Ishikawa (cell line): ENCODE measurements around the gene CYB561D1.

ENCODE experiments used
- CEBPB ChIP-seq: IDR thresholded peaks from 2 replicates; pipeline ENCODE4 v1.6.1; 2012
- CREB1 ChIP-seq: IDR thresholded peaks from 2 replicates; pipeline ENCODE4 v1.6.1; 2012; ENCODE audit warnings: low read depth
- EGR1 ChIP-seq: IDR thresholded peaks from 2 replicates; pipeline ENCODE4 v1.6.1; 2012
- EP300 ChIP-seq: IDR thresholded peaks from 2 replicates; pipeline ENCODE4 v1.6.1; 2012; ENCODE audit warnings: borderline replicate concordance
- FOXM1 ChIP-seq: IDR thresholded peaks from 2 replicates; pipeline ENCODE4 v1.6.1; 2012; ENCODE audit warnings: low read depth, borderline replicate concordance
- NFIC ChIP-seq: IDR thresholded peaks from 2 replicates; pipeline ENCODE4 v1.6.1; 2012
- RAD21 ChIP-seq: IDR thresholded peaks from 2 replicates; pipeline ENCODE4 v1.6.1; 2012; ENCODE audit warnings: low read depth
- TAF1 ChIP-seq: IDR thresholded peaks from 2 replicates; pipeline ENCODE4 v1.6.1; 2012; ENCODE audit warnings: low read depth, mild to moderate bottlenecking
- TCF12 ChIP-seq: IDR thresholded peaks from 2 replicates; pipeline ENCODE4 v1.6.1; 2012; ENCODE audit warnings: low read depth
- TEAD4 ChIP-seq: IDR thresholded peaks from 2 replicates; pipeline ENCODE4 v1.6.1; 2012
- YY1 ChIP-seq: IDR thresholded peaks from 2 replicates; pipeline ENCODE4 v1.6.1; 2012; ENCODE audit warnings: low read depth
- ZBTB7A ChIP-seq: IDR thresholded peaks from 2 replicates; pipeline ENCODE4 v1.6.1; 2012; ENCODE audit warnings: low read depth
- TF ChIP-seq, protein P1 (sequence below): IDR thresholded peaks from 2 replicates; pipeline ENCODE4 v1.6.1; 2012; ENCODE audit warnings: low read depth, mild to moderate bottlenecking
- TF ChIP-seq, protein P2 (sequence below): IDR thresholded peaks from 2 replicates; pipeline ENCODE4 v1.6.1; 2012
- TF ChIP-seq, protein P3 (sequence below): IDR thresholded peaks from 2 replicates; pipeline ENCODE4 v1.6.1; 2012

Gene CYB561D1

DNA sequence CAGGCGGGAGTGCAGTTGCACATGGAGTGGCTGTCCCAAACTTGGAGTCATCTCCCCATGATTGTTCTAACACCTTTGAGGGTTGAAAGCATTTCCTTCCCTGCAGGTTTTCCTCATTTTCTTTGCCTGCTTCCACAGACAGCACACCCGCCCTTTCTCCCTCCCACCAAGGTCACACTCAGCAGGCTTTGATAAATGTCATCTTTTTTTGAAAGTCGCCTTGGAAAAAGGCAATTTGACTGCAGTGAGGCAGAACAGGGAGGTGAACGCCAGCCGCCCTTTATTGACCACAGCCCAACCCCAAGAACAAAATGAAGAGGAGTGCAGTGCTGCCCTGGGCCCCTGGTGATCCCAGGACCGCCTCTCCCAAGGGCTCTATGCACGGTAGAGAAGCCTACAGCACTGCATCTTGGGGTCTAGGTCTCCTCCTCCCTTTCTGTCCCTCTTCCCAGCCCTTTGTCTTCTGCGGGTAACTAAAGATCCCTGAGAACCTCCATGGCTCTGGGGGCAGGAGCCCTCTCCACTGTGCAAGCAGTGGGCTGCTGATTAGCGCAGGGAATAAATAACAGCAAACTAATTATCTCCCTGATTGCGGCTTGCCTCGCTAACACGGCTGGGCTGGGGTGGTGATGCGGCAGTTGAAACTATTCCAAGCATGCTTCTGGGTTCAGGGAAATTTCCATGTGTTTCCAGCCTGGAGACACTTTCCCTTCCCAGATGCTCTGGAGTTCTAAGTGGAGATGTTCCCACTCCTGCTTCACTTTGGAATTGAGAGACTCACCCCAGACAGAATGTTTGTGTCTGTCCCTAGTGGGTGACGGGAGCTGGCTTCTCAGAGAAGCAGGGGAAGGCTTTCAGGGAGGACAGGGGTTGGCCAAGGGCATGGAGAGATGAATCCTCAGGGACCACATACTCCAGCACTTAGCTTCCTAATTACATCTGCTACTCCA is 27.4 kb downstream of the CYB561D1 start:
- TF ChIP-seq, protein P1, sequence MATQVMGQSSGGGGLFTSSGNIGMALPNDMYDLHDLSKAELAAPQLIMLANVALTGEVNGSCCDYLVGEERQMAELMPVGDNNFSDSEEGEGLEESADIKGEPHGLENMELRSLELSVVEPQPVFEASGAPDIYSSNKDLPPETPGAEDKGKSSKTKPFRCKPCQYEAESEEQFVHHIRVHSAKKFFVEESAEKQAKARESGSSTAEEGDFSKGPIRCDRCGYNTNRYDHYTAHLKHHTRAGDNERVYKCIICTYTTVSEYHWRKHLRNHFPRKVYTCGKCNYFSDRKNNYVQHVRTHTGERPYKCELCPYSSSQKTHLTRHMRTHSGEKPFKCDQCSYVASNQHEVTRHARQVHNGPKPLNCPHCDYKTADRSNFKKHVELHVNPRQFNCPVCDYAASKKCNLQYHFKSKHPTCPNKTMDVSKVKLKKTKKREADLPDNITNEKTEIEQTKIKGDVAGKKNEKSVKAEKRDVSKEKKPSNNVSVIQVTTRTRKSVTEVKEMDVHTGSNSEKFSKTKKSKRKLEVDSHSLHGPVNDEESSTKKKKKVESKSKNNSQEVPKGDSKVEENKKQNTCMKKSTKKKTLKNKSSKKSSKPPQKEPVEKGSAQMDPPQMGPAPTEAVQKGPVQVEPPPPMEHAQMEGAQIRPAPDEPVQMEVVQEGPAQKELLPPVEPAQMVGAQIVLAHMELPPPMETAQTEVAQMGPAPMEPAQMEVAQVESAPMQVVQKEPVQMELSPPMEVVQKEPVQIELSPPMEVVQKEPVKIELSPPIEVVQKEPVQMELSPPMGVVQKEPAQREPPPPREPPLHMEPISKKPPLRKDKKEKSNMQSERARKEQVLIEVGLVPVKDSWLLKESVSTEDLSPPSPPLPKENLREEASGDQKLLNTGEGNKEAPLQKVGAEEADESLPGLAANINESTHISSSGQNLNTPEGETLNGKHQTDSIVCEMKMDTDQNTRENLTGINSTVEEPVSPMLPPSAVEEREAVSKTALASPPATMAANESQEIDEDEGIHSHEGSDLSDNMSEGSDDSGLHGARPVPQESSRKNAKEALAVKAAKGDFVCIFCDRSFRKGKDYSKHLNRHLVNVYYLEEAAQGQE: no peak
- no peak for TF ChIP-seq CREB1
- TF ChIP-seq, protein P2, sequence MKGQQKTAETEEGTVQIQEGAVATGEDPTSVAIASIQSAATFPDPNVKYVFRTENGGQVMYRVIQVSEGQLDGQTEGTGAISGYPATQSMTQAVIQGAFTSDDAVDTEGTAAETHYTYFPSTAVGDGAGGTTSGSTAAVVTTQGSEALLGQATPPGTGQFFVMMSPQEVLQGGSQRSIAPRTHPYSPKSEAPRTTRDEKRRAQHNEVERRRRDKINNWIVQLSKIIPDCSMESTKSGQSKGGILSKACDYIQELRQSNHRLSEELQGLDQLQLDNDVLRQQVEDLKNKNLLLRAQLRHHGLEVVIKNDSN: no peak
- no peak for TF ChIP-seq RAD21
- TF ChIP-seq EGR1: no peak
- TF ChIP-seq CEBPB: no peak
- TF ChIP-seq YY1: no peak
- TF ChIP-seq TCF12: no peak
- TF ChIP-seq, protein P3, sequence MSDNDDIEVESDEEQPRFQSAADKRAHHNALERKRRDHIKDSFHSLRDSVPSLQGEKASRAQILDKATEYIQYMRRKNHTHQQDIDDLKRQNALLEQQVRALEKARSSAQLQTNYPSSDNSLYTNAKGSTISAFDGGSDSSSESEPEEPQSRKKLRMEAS: no peak
- TF ChIP-seq NFIC: no peak

DNA sequence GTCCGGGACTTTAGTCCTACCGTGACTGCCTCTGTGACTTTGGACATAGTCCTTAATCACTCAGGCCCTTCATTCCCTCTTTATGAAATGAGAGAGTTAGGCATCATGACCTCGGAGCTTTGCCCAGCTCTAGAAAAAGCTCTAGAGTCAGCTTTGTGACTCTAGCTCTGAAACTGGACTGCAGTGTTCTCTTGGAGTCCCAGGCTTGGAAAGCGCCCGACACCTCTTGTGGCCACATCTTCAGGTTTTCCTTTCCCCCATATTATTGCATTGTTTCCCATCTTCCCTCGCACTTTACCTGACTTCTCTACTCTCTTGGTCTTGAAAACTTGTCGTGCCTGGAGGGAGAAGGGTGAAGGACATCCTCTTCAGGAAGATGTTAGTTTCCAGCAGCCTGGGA is 28.1 kb downstream of the CYB561D1 start:
- TF ChIP-seq YY1: no peak
- TF ChIP-seq EGR1: no peak

DNA sequence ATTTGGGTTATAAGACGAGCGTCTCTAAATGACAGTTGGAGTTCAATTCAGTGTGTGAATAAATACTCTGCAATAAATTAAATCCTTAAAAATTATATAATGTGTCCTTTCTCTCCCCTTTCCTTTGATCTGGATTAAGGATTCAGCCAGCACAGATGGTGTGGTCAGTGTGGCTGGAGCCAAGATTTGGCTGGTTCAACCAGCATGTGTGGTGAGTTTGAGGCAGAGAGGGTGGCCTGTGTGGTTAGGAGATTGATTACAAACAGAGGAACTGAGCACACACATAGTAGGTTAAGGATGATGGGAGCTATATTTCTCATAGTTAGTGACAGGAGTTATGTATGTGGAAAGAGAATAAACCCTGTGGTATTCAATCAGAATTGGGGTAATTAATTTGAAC is 29.8 kb downstream of the CYB561D1 start:
- TF ChIP-seq CREB1: no peak
- no peak for TF ChIP-seq YY1
- TF ChIP-seq FOXM1: no peak
- no peak for TF ChIP-seq NFIC
- TF ChIP-seq TCF12: no peak
- TF ChIP-seq CEBPB: no peak
- no peak for TF ChIP-seq RAD21
- TF ChIP-seq, protein P1: no peak
- no peak for TF ChIP-seq EP300
- TF ChIP-seq, protein P3: no peak
- no peak for TF ChIP-seq EGR1
- TF ChIP-seq ZBTB7A: no peak
- TF ChIP-seq TEAD4: no peak
- TF ChIP-seq, protein P2: no peak
- no peak for TF ChIP-seq TAF1

DNA sequence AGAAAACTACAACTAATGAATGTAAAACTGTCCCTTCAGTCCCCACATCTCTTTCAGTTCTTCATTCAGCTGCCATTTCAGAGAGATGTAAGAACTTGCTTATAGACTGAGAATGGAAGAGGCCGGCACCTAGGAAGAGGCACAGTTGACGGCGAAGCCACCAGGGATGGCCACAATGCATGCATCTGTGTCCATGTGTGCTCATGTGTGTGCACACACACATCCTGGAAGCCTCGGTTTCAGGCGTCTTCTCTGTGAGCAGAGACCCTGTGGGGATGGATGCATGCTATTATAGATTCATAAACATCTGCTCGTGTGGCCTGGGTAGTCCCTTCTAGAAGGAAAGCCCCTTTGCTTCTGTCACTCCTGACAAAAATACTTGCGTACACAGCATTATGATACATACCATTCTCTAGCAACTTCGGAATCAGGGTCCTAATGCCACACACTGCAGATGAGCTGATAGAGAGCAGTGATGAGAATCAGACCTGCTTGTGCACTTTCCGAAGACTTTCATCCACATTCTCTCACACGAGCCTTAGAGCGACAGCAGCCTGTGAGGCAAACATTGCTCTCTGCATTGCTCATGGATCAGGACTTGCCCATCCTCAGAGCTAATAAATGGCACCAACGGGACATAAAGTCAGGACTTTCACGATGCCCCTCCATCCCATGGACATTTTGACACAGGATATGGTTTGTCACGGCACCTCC is 33.4 kb downstream of the CYB561D1 start:
- TF ChIP-seq, protein P3: no peak

DNA sequence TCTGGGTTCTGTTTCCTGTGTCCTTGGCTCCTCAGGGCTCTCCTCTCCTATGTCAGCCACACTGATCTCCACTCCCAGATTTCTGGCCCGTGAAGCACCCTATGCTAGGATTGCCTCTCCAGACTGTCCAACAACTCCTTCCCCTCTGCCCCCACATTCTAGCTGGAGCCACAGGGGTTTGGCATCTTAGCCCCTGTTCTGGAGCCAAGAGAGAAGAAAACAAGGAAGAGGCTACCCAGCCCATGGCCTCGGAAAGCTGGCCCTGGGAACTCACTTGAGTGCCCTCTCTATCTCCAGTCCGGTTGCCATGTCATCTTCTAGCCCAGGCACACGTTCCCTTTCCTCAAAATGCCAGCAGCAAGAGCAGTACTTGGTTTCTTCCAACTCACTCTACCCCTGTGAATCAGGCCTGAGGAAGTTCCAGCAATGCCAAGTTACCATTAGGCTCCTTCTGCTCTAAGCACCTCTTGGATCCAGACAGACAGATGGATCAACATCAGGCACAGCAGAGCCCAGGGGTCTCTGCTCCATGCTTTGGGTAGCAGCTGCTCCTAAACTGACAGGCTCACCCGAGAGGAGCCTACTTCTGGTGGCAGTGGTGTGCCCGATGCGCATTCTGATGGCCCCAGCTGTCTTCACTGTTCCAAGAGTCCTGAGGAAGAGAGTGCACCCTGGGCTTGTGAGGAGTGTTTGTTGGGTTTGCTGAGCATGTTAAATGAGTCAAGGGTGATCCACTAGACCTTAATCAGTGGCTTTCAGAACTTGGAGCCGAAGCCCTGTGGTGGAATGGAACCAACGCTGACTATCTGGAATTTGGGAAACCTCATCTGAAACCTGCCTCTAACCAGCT is 34.2 kb downstream of the CYB561D1 start:
- TF ChIP-seq, protein P3: no peak
- TF ChIP-seq CREB1: no peak
- TF ChIP-seq CEBPB: no peak
- TF ChIP-seq EP300: no peak
- no peak for TF ChIP-seq YY1
- no peak for TF ChIP-seq FOXM1
- TF ChIP-seq TAF1: no peak
- no peak for TF ChIP-seq NFIC
- no peak for TF ChIP-seq RAD21
- TF ChIP-seq, protein P2: no peak
- TF ChIP-seq, protein P1: no peak
- TF ChIP-seq TEAD4: no peak
